Endothelial cell of umbilical vein (primary cell): Measurements from ENCODE around the gene ZNF764.

Experiments
- CTCF ChIP-seq, 2 donors: IDR thresholded peaks; 1 replicate in 1 of 2; 2 replicates in 1 of 2; pipeline ENCODE4 v1.5.1; 2011; ENCODE audit warnings: low read length in 2 of 2, mild to moderate bottlenecking in 2 of 2, moderate library complexity in 2 of 2, control low read depth in 1 of 2, inconsistent platforms in 1 of 2, low read depth in 1 of 2; ENCODE audit not compliant: insufficient read depth in 1 of 2; ENCODE audit errors: extremely low read depth in 1 of 2
- EZH2 ChIP-seq: IDR thresholded peaks from 2 replicates; pipeline ENCODE4 v1.6.1; 2012; ENCODE audit warnings: borderline replicate concordance, low read depth, mild to moderate bottlenecking, moderate library complexity, low read length, inconsistent platforms; ENCODE audit not compliant: severe bottlenecking
- JUN ChIP-seq: IDR thresholded peaks from 2 replicates; pipeline ENCODE4 v1.6.1; 2011; ENCODE audit warnings: borderline replicate concordance, low read depth; ENCODE audit not compliant: insufficient read length, insufficient read depth
- MAX ChIP-seq: IDR thresholded peaks from 2 replicates; pipeline ENCODE4 v1.6.1; 2011; ENCODE audit not compliant: insufficient read depth, insufficient read length
- MYC ChIP-seq: IDR thresholded peaks from one replicate; pipeline ENCODE4 v1.6.1; 2011; ENCODE audit warnings: mild to moderate bottlenecking, low read depth, low read length
- POLR2A ChIP-seq: IDR thresholded peaks from 2 replicates; pipeline ENCODE4 v1.6.1; 2012; ENCODE audit warnings: low read depth, mild to moderate bottlenecking, control low read depth, low read length
- POLR2AphosphoS5 ChIP-seq: IDR thresholded peaks from 2 replicates; pipeline ENCODE4 v1.6.1; 2012; ENCODE audit warnings: low read depth, mild to moderate bottlenecking, control low read depth, low read length, moderate library complexity; ENCODE audit not compliant: insufficient read depth

DNA sequence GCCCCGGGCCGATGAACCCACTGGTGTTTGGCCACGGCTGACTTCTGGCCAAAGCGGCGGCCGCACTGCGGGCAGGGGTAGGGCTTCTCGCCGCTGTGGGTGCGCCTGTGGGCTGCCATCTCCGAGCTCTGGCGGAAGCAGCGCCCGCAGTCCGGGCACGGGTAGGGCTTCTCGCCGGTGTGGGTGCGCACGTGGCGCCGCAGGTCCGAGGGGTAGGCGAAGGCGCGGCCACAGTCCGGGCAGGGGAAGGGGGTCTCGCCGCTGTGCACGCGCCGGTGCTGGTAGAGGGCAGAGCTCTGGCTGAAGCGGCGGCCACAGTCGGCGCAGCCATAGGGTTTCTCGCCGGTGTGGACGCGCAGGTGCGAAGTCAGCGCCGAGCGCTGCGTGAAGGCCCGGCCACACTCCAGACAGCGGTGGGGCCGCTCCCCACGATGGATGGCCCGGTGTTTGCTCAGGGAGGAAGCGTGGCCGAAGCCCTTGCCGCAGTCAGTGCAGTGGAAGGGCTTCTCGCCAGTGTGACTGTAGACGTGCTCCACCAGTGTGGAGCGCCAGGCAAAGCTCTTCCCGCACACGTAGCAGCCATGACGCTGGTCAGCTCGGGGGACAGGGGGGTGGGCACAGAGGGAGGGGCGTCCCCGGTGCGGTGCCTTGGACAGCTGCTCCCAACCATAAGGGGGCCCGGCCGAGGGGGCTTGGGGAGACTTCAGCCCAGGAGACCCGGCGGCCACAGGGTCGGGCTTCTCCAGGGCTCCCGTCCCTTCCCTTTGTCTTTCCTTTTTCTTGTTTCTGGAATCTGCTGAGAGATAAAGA, 2.7 kb downstream of the ZNF764 start:
- no peak for TF ChIP-seq CTCF (IDR thresholded peaks at IDR 0.05; ENCODE audit: extremely low read depth in 1 of 2, insufficient read depth in 1 of 2, low read depth in 1 of 2, low read length in 2 of 2)
- no peak for TF ChIP-seq MAX
- TF ChIP-seq POLR2A, result no peak
- TF ChIP-seq JUN, result no peak
- no peak for TF ChIP-seq EZH2
- no peak for TF ChIP-seq POLR2AphosphoS5
- TF ChIP-seq MYC, result no peak
